Measurements from ENCODE around the gene EIF5. TPM values are rescaled to one million over a fixed set of nuclear protein-coding genes. Genes with fewer than 3 reads are reported as not detected.

EIF5 gene
- total RNA-seq, 2 donors from 2014 or later = 89.2 to 373 TPM

DNA sequence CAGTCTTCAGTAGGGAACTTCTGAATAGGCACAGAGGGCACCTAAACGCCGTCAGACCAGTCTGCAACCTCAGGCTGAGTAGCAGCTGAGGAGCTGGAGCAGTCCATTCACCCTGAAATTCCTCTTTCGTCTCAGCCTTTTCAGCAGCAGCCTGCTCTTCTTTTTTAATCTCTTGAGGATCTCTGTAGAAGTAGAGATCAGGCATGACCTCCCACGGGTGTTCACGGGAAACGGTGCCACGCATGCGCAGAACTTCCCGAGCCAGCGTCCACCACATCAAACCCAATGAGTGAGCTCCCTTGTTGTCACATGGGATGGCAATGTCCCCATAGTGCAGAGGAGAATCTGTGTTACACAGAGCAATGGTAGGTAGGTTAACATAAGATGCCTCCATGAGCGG lies 40.1 kb downstream of the EIF5 start:
- TF ChIP-seq, protein P1, sequence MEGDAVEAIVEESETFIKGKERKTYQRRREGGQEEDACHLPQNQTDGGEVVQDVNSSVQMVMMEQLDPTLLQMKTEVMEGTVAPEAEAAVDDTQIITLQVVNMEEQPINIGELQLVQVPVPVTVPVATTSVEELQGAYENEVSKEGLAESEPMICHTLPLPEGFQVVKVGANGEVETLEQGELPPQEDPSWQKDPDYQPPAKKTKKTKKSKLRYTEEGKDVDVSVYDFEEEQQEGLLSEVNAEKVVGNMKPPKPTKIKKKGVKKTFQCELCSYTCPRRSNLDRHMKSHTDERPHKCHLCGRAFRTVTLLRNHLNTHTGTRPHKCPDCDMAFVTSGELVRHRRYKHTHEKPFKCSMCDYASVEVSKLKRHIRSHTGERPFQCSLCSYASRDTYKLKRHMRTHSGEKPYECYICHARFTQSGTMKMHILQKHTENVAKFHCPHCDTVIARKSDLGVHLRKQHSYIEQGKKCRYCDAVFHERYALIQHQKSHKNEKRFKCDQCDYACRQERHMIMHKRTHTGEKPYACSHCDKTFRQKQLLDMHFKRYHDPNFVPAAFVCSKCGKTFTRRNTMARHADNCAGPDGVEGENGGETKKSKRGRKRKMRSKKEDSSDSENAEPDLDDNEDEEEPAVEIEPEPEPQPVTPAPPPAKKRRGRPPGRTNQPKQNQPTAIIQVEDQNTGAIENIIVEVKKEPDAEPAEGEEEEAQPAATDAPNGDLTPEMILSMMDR (IDR thresholded peaks at IDR 0.05) = no peak

GRCh38 chr14:103377522-103378037 lies 43.5 kb downstream of the EIF5 start:
- H3K27me3 ChIP-seq (replicated peaks; ENCODE audit: insufficient read depth) = no peaks in the 10 kb centered on the region
- DNase-seq (ENCODE audit: low spot score) (no peak), ATAC-seq (ENCODE audit: insufficient number of reproducible peaks, low FRiP score, low read depth) (no peak)
- no peaks in the 10 kb centered on the region for H3K9me3 ChIP-seq
- no peaks in the 10 kb centered on the region for H3K36me3 ChIP-seq
- TF ChIP-seq, protein P1 (IDR thresholded peaks at IDR 0.05) = no peak
- H3K4me1 ChIP-seq (ENCODE audit: control insufficient read depth in 1 of 2, low read depth in 2 of 2) = no peaks in the 10 kb centered on the region
- H3K4me3 ChIP-seq = no peak overlapping the region
- no peak overlapping the region for H3K27ac ChIP-seq

More for the DNA sequence above, 40.1 kb downstream of the EIF5 start:
- no peak overlapping the region for H3K4me3 ChIP-seq
- no peaks in the 10 kb centered on the region for H3K36me3 ChIP-seq
- H3K27me3 ChIP-seq (replicated peaks; ENCODE audit: insufficient read depth) = no peaks in the 10 kb centered on the region
- no peaks in the 10 kb centered on the region for H3K4me1 ChIP-seq (ENCODE audit: control insufficient read depth in 1 of 2, low read depth in 2 of 2)
- no peak overlapping the region for H3K27ac ChIP-seq
- no peak for DNase-seq (ENCODE audit: low spot score)
- H3K9me3 ChIP-seq = no peaks in the 10 kb centered on the region
- ATAC-seq (ENCODE audit: insufficient number of reproducible peaks, low FRiP score, low read depth) = no peak

DNA sequence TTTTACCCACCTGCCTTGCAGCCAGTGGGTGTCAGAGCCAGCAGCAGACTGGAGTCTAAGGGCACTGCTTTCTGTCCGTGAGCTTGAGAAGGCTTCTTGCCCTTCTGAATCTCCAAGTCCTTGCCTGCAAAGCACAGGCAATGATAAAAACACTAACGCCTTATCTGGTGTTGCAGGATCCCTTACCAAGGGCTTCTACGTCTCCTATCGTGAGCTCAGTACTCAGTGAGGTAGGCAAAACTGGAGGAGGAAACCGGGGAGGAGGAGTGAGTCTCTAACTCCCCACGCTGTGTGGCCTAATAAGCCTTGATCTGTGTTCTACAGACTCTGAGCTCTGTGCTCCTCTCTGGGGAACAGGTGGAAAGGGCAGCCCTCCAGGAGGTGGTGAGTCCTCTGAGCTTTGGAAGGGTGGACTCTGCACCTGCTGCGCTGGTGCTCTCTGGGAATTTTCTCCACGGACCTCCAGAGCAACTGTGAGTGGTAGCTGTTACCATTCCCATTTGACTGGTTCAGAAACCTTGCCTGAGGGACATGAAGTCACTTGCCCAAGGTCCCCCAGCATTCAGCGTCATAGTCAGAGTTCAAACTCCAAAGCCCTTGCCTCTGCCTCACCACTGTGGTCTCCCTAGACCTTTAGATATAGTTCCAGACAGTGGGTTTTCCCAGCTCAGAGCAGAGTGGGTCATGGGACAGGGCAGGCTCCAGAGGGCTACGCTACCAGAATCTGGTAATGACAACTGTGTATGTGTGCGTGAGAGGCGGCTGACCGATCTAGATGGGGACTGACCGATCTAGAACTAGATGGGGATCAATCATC lies 44.2 kb downstream of the EIF5 start:
- Histone ChIP-seq H3K27ac (no peak overlapping the region), H3K36me3 (no peaks in the 10 kb centered on the region), H3K4me3 (no peak overlapping the region), H3K27me3 (replicated peaks; ENCODE audit: insufficient read depth) (no peaks in the 10 kb centered on the region), H3K9me3 (no peaks in the 10 kb centered on the region), H3K4me1 (ENCODE audit: control insufficient read depth in 1 of 2, low read depth in 2 of 2) (no peaks in the 10 kb centered on the region)
- TF ChIP-seq, protein P1 (IDR thresholded peaks at IDR 0.05) = no peak
- ATAC-seq (ENCODE audit: insufficient number of reproducible peaks, low FRiP score, low read depth) = no peak
- no peak for DNase-seq (ENCODE audit: low spot score)

DNA sequence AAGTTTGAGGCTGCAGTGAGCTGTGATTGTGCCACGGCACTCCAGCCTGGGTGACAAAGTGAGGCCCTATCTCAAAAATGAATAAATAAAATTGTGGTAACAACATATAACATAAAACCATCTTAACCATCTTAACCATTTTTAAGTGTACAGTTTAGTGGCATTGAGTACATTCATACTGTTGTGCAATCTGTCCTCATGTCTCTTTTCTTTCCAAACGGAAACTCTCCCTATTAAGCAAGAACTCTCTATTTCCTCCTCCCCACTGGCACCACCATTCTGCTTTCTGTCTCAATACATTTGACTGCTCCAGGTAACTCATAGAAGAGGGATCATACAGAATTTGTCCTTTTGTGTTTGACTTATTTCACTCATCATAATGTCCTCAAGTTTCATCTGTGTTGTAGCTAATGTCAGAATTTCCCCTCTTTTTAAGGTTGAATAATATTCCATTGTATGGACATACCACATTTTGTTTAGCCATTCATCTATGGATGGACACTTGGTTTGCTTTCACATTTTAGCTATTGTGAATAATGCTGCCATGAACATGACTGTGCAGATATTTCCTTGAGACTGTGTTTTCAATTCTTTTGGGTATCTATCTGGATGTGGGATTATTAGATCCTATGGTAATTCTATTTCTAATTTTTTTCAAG lies 46.8 kb downstream of the EIF5 start:
- H3K4me3 ChIP-seq = no peak overlapping the region
- H3K9me3 ChIP-seq = no peaks in the 10 kb centered on the region
- H3K27ac ChIP-seq = no peak overlapping the region
- peaks cover 3 to 7% of the 10 kb centered on the region in 2 donors for H3K4me1 ChIP-seq (ENCODE audit: control insufficient read depth in 1 of 2, low read depth in 2 of 2)
- DNase-seq (ENCODE audit: low spot score) = no peak
- no peak for ATAC-seq (ENCODE audit: insufficient number of reproducible peaks, low FRiP score, low read depth)
- TF ChIP-seq, protein P1 (IDR thresholded peaks at IDR 0.05) = no peak
- no peaks in the 10 kb centered on the region for H3K36me3 ChIP-seq
- no peaks in the 10 kb centered on the region for H3K27me3 ChIP-seq (replicated peaks; ENCODE audit: insufficient read depth)

DNA sequence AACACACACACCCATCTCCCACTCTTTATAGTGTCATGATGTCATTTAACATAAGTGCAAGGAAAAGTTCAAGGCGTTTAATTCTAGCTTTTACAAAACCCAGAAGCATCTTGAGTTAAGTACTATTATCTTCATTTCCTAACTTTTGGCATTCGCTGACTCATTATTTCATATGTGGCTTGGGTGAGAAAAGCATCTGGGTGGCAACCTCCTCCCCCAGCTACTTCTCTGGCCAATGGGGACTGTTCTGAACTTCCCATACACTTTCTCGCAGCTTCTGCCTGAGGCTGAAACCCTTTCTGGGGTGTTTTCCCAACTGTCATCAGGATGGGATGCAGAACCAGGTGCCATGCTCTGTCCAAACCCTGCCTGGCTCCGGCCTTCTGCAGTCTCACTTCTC lies 48.3 kb downstream of the EIF5 start:
- TF ChIP-seq, protein P1 (IDR thresholded peaks at IDR 0.05) = no peak
- no peak for DNase-seq (ENCODE audit: low spot score)
- no peak for ATAC-seq (ENCODE audit: insufficient number of reproducible peaks, low FRiP score, low read depth)

More for the DNA sequence above, 48.3 kb downstream of the EIF5 start:
- Histone ChIP-seq H3K9me3 (no peaks in the 10 kb centered on the region), H3K4me3 (no peak overlapping the region), H3K27me3 (replicated peaks; ENCODE audit: insufficient read depth) (no peaks in the 10 kb centered on the region), H3K4me1 (ENCODE audit: control insufficient read depth in 1 of 2, low read depth in 2 of 2) (peaks cover 6 to 14% of the 10 kb centered on the region in 2 donors), H3K27ac (no peak overlapping the region), H3K36me3 (no peaks in the 10 kb centered on the region)
